ENCODE measurements around the gene IQGAP1.
A peak's percentile ranks its signal among the peaks of the same experiment; 100 is the strongest.

Gene IQGAP1

DNA sequence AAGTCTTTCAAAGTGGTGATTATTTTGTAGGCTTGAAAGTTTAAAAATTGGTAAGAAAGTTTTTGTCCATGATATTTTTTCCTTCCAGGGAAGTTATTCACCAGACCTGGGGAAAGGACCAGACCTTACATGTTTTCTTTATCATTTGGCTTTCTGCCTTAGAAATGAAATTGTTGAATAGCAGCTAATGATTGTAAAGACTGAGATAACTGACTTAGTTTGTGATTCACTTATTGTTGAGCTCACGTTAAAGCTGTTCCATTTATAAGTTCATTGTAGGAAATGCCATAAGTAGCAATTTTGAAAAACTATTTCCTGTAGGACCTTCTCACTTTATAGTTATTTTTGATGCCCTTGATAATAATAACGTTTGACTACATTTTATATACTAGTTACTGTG lies 51.9 kb downstream of the IQGAP1 start:
- no peak overlapping the region for H3K27ac ChIP-seq (ENCODE audit: low read depth, low read length)
- H3K36me3 ChIP-seq (ENCODE audit: insufficient read depth, low read length) = peaks cover 27% of the 10 kb centered on the region
- H3K79me2 ChIP-seq (ENCODE audit: control insufficient read depth, insufficient read depth, low read length, unreplicated experiment) = peaks cover 16% of the 10 kb centered on the region
- H3K27me3 ChIP-seq (ENCODE audit: insufficient read depth, low read length) = no peaks in the 10 kb centered on the region
- H3K4me3 ChIP-seq (ENCODE audit: low read depth, low read length) = no peak overlapping the region
- no peaks in the 10 kb centered on the region for H3K4me1 ChIP-seq (ENCODE audit: control insufficient read depth, insufficient read depth, low read length, unreplicated experiment)
- H2AFZ ChIP-seq (ENCODE audit: low read length, unreplicated experiment) = no peak overlapping the region

DNA sequence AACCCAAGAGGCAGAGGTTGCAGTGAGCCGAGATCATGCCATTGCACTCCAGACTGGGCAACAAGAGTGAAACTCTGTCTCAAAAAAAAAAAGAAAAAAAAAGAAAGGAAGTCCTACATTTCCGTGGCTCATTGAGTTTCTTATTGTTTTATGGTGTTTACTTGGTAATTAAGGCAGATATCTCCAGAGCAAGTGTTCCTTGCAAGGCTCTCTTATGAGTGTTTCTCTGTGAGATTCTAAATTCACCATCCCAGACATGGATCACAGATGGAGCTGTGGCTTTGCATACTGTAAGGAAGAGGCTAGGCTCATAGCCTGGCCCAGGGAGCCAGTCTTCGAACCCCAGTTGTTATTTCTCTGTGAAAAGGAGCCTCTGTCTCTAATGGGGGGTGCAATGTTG lies 53.0 kb downstream of the IQGAP1 start:
- Histone ChIP-seq H3K4me1 (ENCODE audit: control insufficient read depth, insufficient read depth, low read length, unreplicated experiment) (no peaks in the 10 kb centered on the region), H3K27me3 (ENCODE audit: insufficient read depth, low read length) (no peaks in the 10 kb centered on the region), H3K36me3 (ENCODE audit: insufficient read depth, low read length) (peaks cover 29% of the 10 kb centered on the region), H3K4me3 (ENCODE audit: low read depth, low read length) (no peak overlapping the region), H2AFZ (ENCODE audit: low read length, unreplicated experiment) (no peak overlapping the region), H3K79me2 (ENCODE audit: control insufficient read depth, insufficient read depth, low read length, unreplicated experiment) (peaks cover 15% of the 10 kb centered on the region), H3K27ac (ENCODE audit: low read depth, low read length) (no peak overlapping the region)

DNA sequence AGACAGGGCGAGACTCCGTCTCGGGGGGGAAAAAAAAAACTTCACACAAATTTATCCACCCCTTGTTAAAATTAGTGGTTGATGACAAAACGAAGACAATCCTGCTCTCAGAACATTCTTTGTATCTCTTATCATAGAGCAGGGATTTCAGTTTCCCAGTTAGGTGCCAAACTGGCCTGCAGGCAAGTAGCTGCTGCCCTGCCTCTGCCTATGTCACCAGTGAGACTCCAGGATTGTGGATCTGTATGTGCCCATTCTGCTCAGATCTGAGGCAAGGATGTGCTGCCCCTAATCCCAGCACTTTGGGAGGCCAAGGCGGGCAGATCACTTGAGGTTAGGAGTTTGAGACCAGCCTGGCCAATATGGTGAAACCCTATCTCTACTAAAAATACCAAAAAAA lies 54.4 kb downstream of the IQGAP1 start:
- Histone ChIP-seq H2AFZ (ENCODE audit: low read length, unreplicated experiment) (no peak overlapping the region), H3K36me3 (ENCODE audit: insufficient read depth, low read length) (peaks cover 32% of the 10 kb centered on the region), H3K79me2 (ENCODE audit: control insufficient read depth, insufficient read depth, low read length, unreplicated experiment) (peaks cover 4% of the 10 kb centered on the region), H3K4me1 (ENCODE audit: control insufficient read depth, insufficient read depth, low read length, unreplicated experiment) (no peaks in the 10 kb centered on the region), H3K4me3 (ENCODE audit: low read depth, low read length) (no peak overlapping the region), H3K27ac (ENCODE audit: low read depth, low read length) (no peak overlapping the region), H3K27me3 (ENCODE audit: insufficient read depth, low read length) (no peaks in the 10 kb centered on the region)

- H3K27ac ChIP-seq (ENCODE audit: low read depth, low read length) = no peak overlapping the region
- H3K36me3 ChIP-seq (ENCODE audit: insufficient read depth, low read length) = peaks cover 51% of the 10 kb centered on the region
- peaks cover 8% of the 10 kb centered on the region for H3K79me2 ChIP-seq (ENCODE audit: control insufficient read depth, insufficient read depth, low read length, unreplicated experiment)
- no peak overlapping the region for H3K4me3 ChIP-seq (ENCODE audit: low read depth, low read length)
- H3K4me1 ChIP-seq (ENCODE audit: control insufficient read depth, insufficient read depth, low read length, unreplicated experiment) = peaks cover 10% of the 10 kb centered on the region
- H3K27me3 ChIP-seq (ENCODE audit: insufficient read depth, low read length) = no peaks in the 10 kb centered on the region
- H2AFZ ChIP-seq (ENCODE audit: low read length, unreplicated experiment) = no peak overlapping the region
These were observed 61.2 kb downstream of the IQGAP1 start for GRCh38 chr15:90449206-90449735.

GRCh38 chr15:90451053-90451850 lies 63.2 kb downstream of the IQGAP1 start:
- H3K27ac ChIP-seq (ENCODE audit: low read depth, low read length) = no peak overlapping the region
- H3K36me3 ChIP-seq (ENCODE audit: insufficient read depth, low read length) = peaks cover 66% of the 10 kb centered on the region
- no peaks in the 10 kb centered on the region for H3K27me3 ChIP-seq (ENCODE audit: insufficient read depth, low read length)
- H3K79me2 ChIP-seq (ENCODE audit: control insufficient read depth, insufficient read depth, low read length, unreplicated experiment) = peaks cover 4% of the 10 kb centered on the region
- H3K4me1 ChIP-seq (ENCODE audit: control insufficient read depth, insufficient read depth, low read length, unreplicated experiment) = peaks cover 10% of the 10 kb centered on the region
- H3K4me3 ChIP-seq (ENCODE audit: low read depth, low read length) = no peak overlapping the region
- no peak overlapping the region for H2AFZ ChIP-seq (ENCODE audit: low read length, unreplicated experiment)

- no peaks in the 10 kb centered on the region for H3K79me2 ChIP-seq (ENCODE audit: control insufficient read depth, insufficient read depth, low read length, unreplicated experiment)
- H3K27ac ChIP-seq (ENCODE audit: low read depth, low read length) = no peak overlapping the region
- H3K36me3 ChIP-seq (ENCODE audit: insufficient read depth, low read length) = peaks cover 59% of the 10 kb centered on the region
These were observed 68.2 kb downstream of the IQGAP1 start for GRCh38 chr15:90456236-90456635.

DNA sequence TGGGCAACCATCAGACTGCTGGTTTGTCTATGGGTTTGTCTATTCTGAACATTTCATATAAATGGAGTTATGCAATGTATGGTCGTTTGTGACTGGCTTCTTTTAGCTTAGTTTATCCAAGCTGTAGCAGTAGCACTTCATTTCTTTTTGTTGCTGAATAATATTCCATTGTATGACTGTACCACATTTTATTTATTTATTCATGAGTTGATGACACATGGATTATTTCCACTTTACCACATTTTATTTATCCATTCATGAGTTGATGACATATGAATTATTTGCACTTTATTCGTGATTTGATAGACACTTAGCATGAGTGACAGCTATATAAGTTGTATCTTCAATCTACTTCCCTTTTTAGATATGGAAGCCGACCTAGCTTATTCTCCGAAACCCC lies 70.0 kb downstream of the IQGAP1 start:
- Histone ChIP-seq H3K36me3 (ENCODE audit: insufficient read depth, low read length) (peaks cover 45% of the 10 kb centered on the region), H2AFZ (ENCODE audit: low read length, unreplicated experiment) (no peak overlapping the region), H3K79me2 (ENCODE audit: control insufficient read depth, insufficient read depth, low read length, unreplicated experiment) (no peaks in the 10 kb centered on the region), H3K4me1 (ENCODE audit: control insufficient read depth, insufficient read depth, low read length, unreplicated experiment) (peaks cover 6% of the 10 kb centered on the region), H3K27me3 (ENCODE audit: insufficient read depth, low read length) (no peaks in the 10 kb centered on the region), H3K27ac (ENCODE audit: low read depth, low read length) (no peak overlapping the region), H3K4me3 (ENCODE audit: low read depth, low read length) (no peak overlapping the region)

More at GRCh38 chr15:90456236-90456635, 68.2 kb downstream of the IQGAP1 start:
- peaks cover 5% of the 10 kb centered on the region for H3K4me1 ChIP-seq (ENCODE audit: control insufficient read depth, insufficient read depth, low read length, unreplicated experiment)
- no peak overlapping the region for H2AFZ ChIP-seq (ENCODE audit: low read length, unreplicated experiment)
- no peaks in the 10 kb centered on the region for H3K27me3 ChIP-seq (ENCODE audit: insufficient read depth, low read length)
- H3K4me3 ChIP-seq (ENCODE audit: low read depth, low read length) = no peak overlapping the region

GRCh38 chr15:90459368-90459767 lies 71.3 kb downstream of the IQGAP1 start:
- Histone ChIP-seq H3K79me2 (ENCODE audit: control insufficient read depth, insufficient read depth, low read length, unreplicated experiment) (peaks cover 8% of the 10 kb centered on the region), H3K27me3 (ENCODE audit: insufficient read depth, low read length) (no peaks in the 10 kb centered on the region), H3K27ac (ENCODE audit: low read depth, low read length) (no peak overlapping the region), H3K36me3 (ENCODE audit: insufficient read depth, low read length) (peaks cover 41% of the 10 kb centered on the region), H2AFZ (ENCODE audit: low read length, unreplicated experiment) (no peak overlapping the region), H3K4me3 (ENCODE audit: low read depth, low read length) (no peak overlapping the region), H3K4me1 (ENCODE audit: control insufficient read depth, insufficient read depth, low read length, unreplicated experiment) (peaks cover 18% of the 10 kb centered on the region)

GRCh38 chr15:90460142-90460824 lies 72.2 kb downstream of the IQGAP1 start:
- H3K27ac ChIP-seq (ENCODE audit: low read depth, low read length) = no peak overlapping the region
- H2AFZ ChIP-seq (ENCODE audit: low read length, unreplicated experiment) = no peak overlapping the region
- H3K4me1 ChIP-seq (ENCODE audit: control insufficient read depth, insufficient read depth, low read length, unreplicated experiment) = peaks cover 27% of the 10 kb centered on the region
- H3K79me2 ChIP-seq (ENCODE audit: control insufficient read depth, insufficient read depth, low read length, unreplicated experiment) = peaks cover 9% of the 10 kb centered on the region
- H3K36me3 ChIP-seq (ENCODE audit: insufficient read depth, low read length) = peaks cover 33% of the 10 kb centered on the region
- no peak overlapping the region for H3K4me3 ChIP-seq (ENCODE audit: low read depth, low read length)
- H3K27me3 ChIP-seq (ENCODE audit: insufficient read depth, low read length) = no peaks in the 10 kb centered on the region

DNA sequence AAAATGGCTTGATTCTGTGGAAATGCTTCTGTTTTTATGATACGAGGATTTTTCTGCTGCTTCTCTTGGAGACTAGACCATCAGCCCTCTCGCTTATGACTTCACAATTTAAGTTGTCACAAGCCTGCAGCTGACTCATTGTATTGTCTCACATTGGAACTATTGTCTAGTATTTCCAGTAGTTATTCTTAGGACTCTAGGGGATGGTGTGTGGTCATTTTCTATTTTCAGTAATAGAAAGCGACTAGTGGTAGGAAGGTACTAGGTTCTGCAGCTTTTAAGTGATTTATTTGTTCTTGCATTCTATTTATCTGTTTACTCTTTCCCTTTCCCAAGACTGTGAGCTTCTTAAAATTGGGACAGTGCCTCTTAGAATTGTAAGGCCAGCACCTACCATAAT lies 75.3 kb downstream of the IQGAP1 start:
- H3K36me3 ChIP-seq (ENCODE audit: insufficient read depth, low read length) = peaks cover 41% of the 10 kb centered on the region
- H3K27ac ChIP-seq (ENCODE audit: low read depth, low read length) = peak overlapping the region; percentile 55
- H3K4me1 ChIP-seq (ENCODE audit: control insufficient read depth, insufficient read depth, low read length, unreplicated experiment) = peaks cover 37% of the 10 kb centered on the region
- no peaks in the 10 kb centered on the region for H3K27me3 ChIP-seq (ENCODE audit: insufficient read depth, low read length)
- H2AFZ ChIP-seq (ENCODE audit: low read length, unreplicated experiment) = no peak overlapping the region
- peaks cover 9% of the 10 kb centered on the region for H3K79me2 ChIP-seq (ENCODE audit: control insufficient read depth, insufficient read depth, low read length, unreplicated experiment)
- H3K4me3 ChIP-seq (ENCODE audit: low read depth, low read length) = peak overlapping the region; percentile 10; the same call in 1 of the 2 replicates

Data from ACC112 (cell line).